Small intestine (tissue), 7 donors: ENCODE results near the gene PCDH15. TPM values are rescaled to one million over a fixed set of nuclear protein-coding genes. Genes with fewer than 3 reads are reported as not detected.

ENCODE experiments used
- DNase-seq, 2 donors: peaks; one replicate each; pipeline versions ENCODE4 v3.0.0 to v3.0.0-alpha.2; 2013
- FAIRE-seq: peaks from 2 replicates; lab custom pipeline; 2012; peaks lifted over from hg19 to GRCh38; lab: Jason Lieb, UNC
- H3K27ac ChIP-seq, 3 donors: one replicate each; pipeline ENCODE4 v1.5.1; 2013; ENCODE audit warnings: low read length in 2 of 3, mild to moderate bottlenecking in 2 of 3, control low read depth in 1 of 3, inconsistent platforms in 1 of 3, low read depth in 1 of 3, moderate library complexity in 1 of 3
- H3K27me3 ChIP-seq, 3 donors: one replicate each; pipeline ENCODE4 v1.6.1; 2013; ENCODE audit warnings: low read length in 3 of 3, inconsistent platforms in 1 of 3; ENCODE audit not compliant: control insufficient read depth in 3 of 3, insufficient read depth in 3 of 3
- H3K36me3 ChIP-seq, 3 donors: one replicate each; pipeline ENCODE4 v1.6.1; 2013; ENCODE audit warnings: low read length in 3 of 3, inconsistent platforms in 1 of 3, low read depth in 1 of 3, mild to moderate bottlenecking in 1 of 3, moderate library complexity in 1 of 3; ENCODE audit not compliant: control insufficient read depth in 3 of 3, insufficient read depth in 2 of 3
- H3K4me1 ChIP-seq, 3 donors: one replicate each; pipeline ENCODE4 v1.6.1; 2013; ENCODE audit warnings: low read length in 2 of 3, inconsistent platforms in 1 of 3, low read depth in 1 of 3, mild to moderate bottlenecking in 1 of 3, moderate library complexity in 1 of 3; ENCODE audit not compliant: control insufficient read depth in 3 of 3, insufficient read depth in 2 of 3
- H3K4me3 ChIP-seq, 3 donors: one replicate each; pipeline ENCODE4 v1.5.1; 2013; ENCODE audit warnings: low read length in 3 of 3, control low read depth in 1 of 3, inconsistent platforms in 1 of 3, low read depth in 1 of 3, mild to moderate bottlenecking in 1 of 3, moderate library complexity in 1 of 3
- H3K9me3 ChIP-seq, 2 donors: one replicate each; pipeline ENCODE4 v1.6.1; 2013; ENCODE audit warnings: low read depth in 1 of 2, low read length in 1 of 2; ENCODE audit not compliant: control insufficient read depth in 2 of 2, insufficient read depth in 1 of 2
- WGBS, 3 donors: extraction: QIAGEN DNeasy Blood & Tissue Kit; methylation state at CpG; one replicate each; pipeline ENCODE4 v1.1.7; 2013; 5-methylcytosine and 5-hydroxymethylcytosine counted together
- polyA plus RNA-seq, 4 donors: library from polyadenylated mRNA; stranded (reverse) in 3 of 4; unstranded in 1 of 4; fragments of 200-250 nt in 3 of 4; fragments of 120-200 nt in 1 of 4; gene quantifications; one replicate each; pipeline versions ENCODE4 v1.2.1 to v1.2.3, GENCODE V29; 2013
- donor health status: healthy with polysubstance abuse.
- donor health status: control.
- donor health status: control.
- donor health status: Bipolar disorder and iron deficiency.
- donor health status: healthy.

PCDH15 gene
- polyA plus RNA-seq, 4 donors = 0.12 to 0.21 TPM; not detected in 2

- DNase-seq (no peak), FAIRE-seq (no peak)
- 61 to 84% (median 83%) methylated on average over 2 of the region's 2 CpGs for WGBS, 3 donors
- Histone ChIP-seq H3K36me3 (no peaks in the 10 kb centered on the region), H3K27me3 (no peaks in the 10 kb centered on the region), H3K4me3 (no peak overlapping the region), H3K9me3 (no peaks in the 10 kb centered on the region), H3K4me1 (no peaks in the 10 kb centered on the region), H3K27ac (no peak overlapping the region)
Measured at GRCh38 chr10:54650547-54650946, 150.5 kb downstream of the PCDH15 start.

- Histone ChIP-seq H3K27ac (no peak overlapping the region), H3K4me3 (no peak overlapping the region), H3K27me3 (no peaks in the 10 kb centered on the region), H3K4me1 (no peaks in the 10 kb centered on the region), H3K36me3 (no peaks in the 10 kb centered on the region), H3K9me3 (no peaks in the 10 kb centered on the region)
- FAIRE-seq = no peak
- DNase-seq = no peak
- WGBS, 3 donors = 11 to 17% (median 12%) methylated on average over 3 of the region's 3 CpGs
Measured at GRCh38 chr10:54622017-54622416, 179.0 kb downstream of the PCDH15 start.

- H3K27me3 ChIP-seq = no peaks in the 10 kb centered on the region
- WGBS, 3 donors = 61 to 70% (median 69%) methylated on average over 2 of the region's 2 CpGs
- H3K4me1 ChIP-seq = no peaks in the 10 kb centered on the region
- no peak overlapping the region for H3K4me3 ChIP-seq
- H3K9me3 ChIP-seq = no peaks in the 10 kb centered on the region
- no peak overlapping the region for H3K27ac ChIP-seq
- no peak for FAIRE-seq
- no peaks in the 10 kb centered on the region for H3K36me3 ChIP-seq
- no peak for DNase-seq
Measured at GRCh38 chr10:54620352-54620751, 180.7 kb downstream of the PCDH15 start.

- Histone ChIP-seq H3K27me3 (no peaks in the 10 kb centered on the region), H3K9me3 (no peaks in the 10 kb centered on the region), H3K36me3 (no peaks in the 10 kb centered on the region), H3K4me3 (no peak overlapping the region), H3K4me1 (no peaks in the 10 kb centered on the region), H3K27ac (no peak overlapping the region)
- 51 to 77% (median 64%) methylated on average over 1 of the region's 1 CpG for WGBS, 3 donors
- FAIRE-seq (no peak), DNase-seq (no peak)
Measured at GRCh38 chr10:54614072-54614471, 187.0 kb downstream of the PCDH15 start.

- Histone ChIP-seq H3K36me3 (no peaks in the 10 kb centered on the region), H3K27ac (no peak overlapping the region), H3K27me3 (no peaks in the 10 kb centered on the region), H3K4me3 (no peak overlapping the region), H3K4me1 (no peaks in the 10 kb centered on the region), H3K9me3 (no peaks in the 10 kb centered on the region)
- DNase-seq = no peak
- FAIRE-seq = no peak
Measured at GRCh38 chr10:54613162-54613561, 187.9 kb downstream of the PCDH15 start.

- Histone ChIP-seq H3K27ac (no peak overlapping the region), H3K4me1 (no peaks in the 10 kb centered on the region), H3K9me3 (no peaks in the 10 kb centered on the region), H3K4me3 (no peak overlapping the region), H3K36me3 (no peaks in the 10 kb centered on the region), H3K27me3 (no peaks in the 10 kb centered on the region)
- FAIRE-seq (no peak), DNase-seq (no peak)
Measured at GRCh38 chr10:54609423-54609822, 191.6 kb downstream of the PCDH15 start.

- Histone ChIP-seq H3K4me1 (no peaks in the 10 kb centered on the region), H3K27ac (no peak overlapping the region), H3K36me3 (no peaks in the 10 kb centered on the region), H3K9me3 (no peaks in the 10 kb centered on the region), H3K27me3 (no peaks in the 10 kb centered on the region), H3K4me3 (no peak overlapping the region)
- FAIRE-seq = no peak
- no peak for DNase-seq
- 68 to 80% (median 74%) methylated on average over 5 of the region's 5 CpGs for WGBS, 3 donors
Measured at GRCh38 chr10:54607983-54608382, 193.0 kb downstream of the PCDH15 start.

GRCh38 chr10:54594289-54594688, 206.7 kb downstream of the PCDH15 start:
- WGBS, 3 donors = 69 to 82% (median 70%) methylated on average over 3 of the region's 3 CpGs
- no peaks in the 10 kb centered on the region for H3K36me3 ChIP-seq
- DNase-seq (no peak), FAIRE-seq (no peak)
- no peaks in the 10 kb centered on the region for H3K4me1 ChIP-seq
- peaks cover 0 to 3% of the 10 kb centered on the region in 2 donors for H3K9me3 ChIP-seq
- H3K27me3 ChIP-seq = no peaks in the 10 kb centered on the region
- no peak overlapping the region for H3K27ac ChIP-seq
- no peak overlapping the region for H3K4me3 ChIP-seq

GRCh38 chr10:54587971-54588370, 213.1 kb downstream of the PCDH15 start:
- Histone ChIP-seq H3K9me3 (no peaks in the 10 kb centered on the region), H3K27ac (no peak overlapping the region), H3K4me1 (no peaks in the 10 kb centered on the region), H3K4me3 (no peak overlapping the region), H3K36me3 (no peaks in the 10 kb centered on the region), H3K27me3 (no peaks in the 10 kb centered on the region)
- 8 to 20% (median 19%) methylated on average over 2 of the region's 2 CpGs for WGBS, 3 donors
- FAIRE-seq (no peak), DNase-seq (no peak)
